Transverse colon (tissue), 4 donors: Measurements from ENCODE around the gene ZRANB3. TPM values are rescaled to one million over a fixed set of nuclear protein-coding genes. Genes with fewer than 3 reads are reported as not detected.

Experiments used
- DNase-seq: peaks from one replicate; pipeline ENCODE4 v3.0.0-alpha.2; 2019
- H3K27ac ChIP-seq, 4 donors: fragments of 200-600 bp; sonication (generic); 2 replicates each; pipeline ENCODE4 v1.5.1; 2016 to 2018; ENCODE audit warnings: inconsistent platforms in 4 of 4
- H3K27me3 ChIP-seq: fragments of 200-600 bp; sonication (generic); 2 replicates; pipeline ENCODE4 v1.5.1; 2017; ENCODE audit warnings: inconsistent platforms
- H3K36me3 ChIP-seq, 4 donors: fragments of 200-600 bp; sonication (generic); 2 replicates each; pipeline ENCODE4 v1.5.1; 2017 to 2019; ENCODE audit warnings: inconsistent platforms in 4 of 4
- H3K4me1 ChIP-seq, 4 donors: fragments of 200-600 bp; sonication (generic); 2 replicates each; pipeline ENCODE4 v1.5.1; 2017 to 2020; ENCODE audit warnings: inconsistent platforms in 4 of 4
- H3K4me3 ChIP-seq, 4 donors: fragments of 200-600 bp; sonication (generic); 1 replicate in 1 of 4; 2 replicates in 3 of 4; pipeline versions ENCODE4 v1.5.1 to v1.6.1; 2017 to 2019; ENCODE audit warnings: inconsistent platforms in 4 of 4
- H3K9me3 ChIP-seq, 2 donors: fragments of 200-600 bp; sonication (generic); 2 replicates each; pipeline ENCODE4 v1.5.1; 2017 to 2019; ENCODE audit warnings: inconsistent platforms in 2 of 2
- EP300 ChIP-seq: sonication (generic); formaldehyde crosslinking; IDR thresholded peaks from one replicate; pipeline ENCODE4 v1.6.1; 2017; ENCODE audit warnings: antibody characterized with exemption, low read depth
- POLR2A ChIP-seq: fragments of 450-650 bp; IDR thresholded peaks from one replicate; pipeline ENCODE4 v1.6.1; 2016; ENCODE audit warnings: antibody characterized with exemption, mild to moderate bottlenecking, moderate library complexity
- POLR2AphosphoS5 ChIP-seq, 3 donors: sonication (generic); formaldehyde crosslinking; IDR thresholded peaks; one replicate each; pipeline ENCODE4 v1.6.1; 2016; ENCODE audit warnings: antibody characterized with exemption in 3 of 3
- WGBS, 2 donors: methylation state at CpG; one replicate each; pipeline ENCODE4 v1.1.5; 2018; ENCODE audit warnings: low coverage in 1 of 2; 5-methylcytosine and 5-hydroxymethylcytosine counted together
- in situ Hi-C, 4 donors: fragments of 200-750 bp; cut with MboI; loops; one replicate each; pipeline versions ENCODE4 v1.15.0 to v1.15.1; 2017; ENCODE audit warnings: low sequenced_read_pairs in 3 of 4, low pct_ligation_motif_present in 1 of 4, low pct_unique_long_range_greater_than_20kb in 1 of 4
- intact Hi-C: fragments of 100-400 bp; cut with DNase I; formaldehyde crosslinking; loops from one replicate; pipeline ENCODE4 v1.15.1; 2023; ENCODE audit warnings: low total_unique reads
- total RNA-seq, 4 donors: library from RNA; depleted of rRNA; stranded (reverse); fragments of >200 nt; gene quantifications; one replicate each; pipeline ENCODE4 v1.1.0, GENCODE V29; 2016
- TF ChIP-seq, protein P1 (sequence below), 5 experiments: fragments of 200-600 bp in 3 of 5; fragments of 450-650 bp in 2 of 5; sonication (generic) in 3 of 5; IDR thresholded peaks; 1 replicate in 2 of 5; 2 replicates in 3 of 5; pipeline ENCODE4 v1.5.1; 2016 to 2017; ENCODE audit warnings: antibody characterized with exemption in 5 of 5, inconsistent platforms in 3 of 5, mild to moderate bottlenecking in 2 of 5, moderate library complexity in 1 of 5

ZRANB3 gene
- total RNA-seq, 4 donors from 2014 or later, result 0.37 to 3.0 (median 1.6) TPM

DNA sequence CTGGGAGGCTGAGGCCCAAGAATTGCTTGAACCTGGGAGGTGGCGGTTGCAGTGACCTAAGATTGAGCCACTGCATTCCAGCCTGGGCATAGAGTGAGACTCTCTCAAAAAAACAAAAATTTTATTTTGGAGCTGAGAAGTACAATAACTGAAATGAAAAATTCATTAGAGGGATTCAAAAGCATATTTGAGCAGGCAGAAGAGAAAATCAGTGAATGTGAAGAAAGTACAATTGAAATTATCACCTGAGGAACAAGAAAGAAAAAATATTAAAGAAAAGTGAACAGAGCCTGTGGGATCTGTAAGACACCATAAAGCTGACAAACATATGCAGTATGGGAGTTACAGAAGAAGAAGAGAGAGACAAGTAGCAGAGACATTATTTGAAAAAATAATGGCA is 341.9 kb downstream of the ZRANB3 start:
- in situ Hi-C loops, result no loop called here

GRCh38 chr2:135187270-135187669 is 343.7 kb downstream of the ZRANB3 start:
- in situ Hi-C loops, result no loop called here
- Histone ChIP-seq H3K4me3 (no peak overlapping the region), H3K4me1 (no peaks in the 10 kb centered on the region), H3K27me3 (no peaks in the 10 kb centered on the region), H3K36me3 (no peaks in the 10 kb centered on the region), H3K9me3 (peaks cover 0 to 14% of the 10 kb centered on the region in 2 donors), H3K27ac (no peak overlapping the region)
- TF ChIP-seq POLR2A, result no peak
- no peak for TF ChIP-seq POLR2AphosphoS5 (IDR thresholded peaks at IDR 0.05)
- TF ChIP-seq EP300, result no peak
- TF ChIP-seq, protein P1, sequence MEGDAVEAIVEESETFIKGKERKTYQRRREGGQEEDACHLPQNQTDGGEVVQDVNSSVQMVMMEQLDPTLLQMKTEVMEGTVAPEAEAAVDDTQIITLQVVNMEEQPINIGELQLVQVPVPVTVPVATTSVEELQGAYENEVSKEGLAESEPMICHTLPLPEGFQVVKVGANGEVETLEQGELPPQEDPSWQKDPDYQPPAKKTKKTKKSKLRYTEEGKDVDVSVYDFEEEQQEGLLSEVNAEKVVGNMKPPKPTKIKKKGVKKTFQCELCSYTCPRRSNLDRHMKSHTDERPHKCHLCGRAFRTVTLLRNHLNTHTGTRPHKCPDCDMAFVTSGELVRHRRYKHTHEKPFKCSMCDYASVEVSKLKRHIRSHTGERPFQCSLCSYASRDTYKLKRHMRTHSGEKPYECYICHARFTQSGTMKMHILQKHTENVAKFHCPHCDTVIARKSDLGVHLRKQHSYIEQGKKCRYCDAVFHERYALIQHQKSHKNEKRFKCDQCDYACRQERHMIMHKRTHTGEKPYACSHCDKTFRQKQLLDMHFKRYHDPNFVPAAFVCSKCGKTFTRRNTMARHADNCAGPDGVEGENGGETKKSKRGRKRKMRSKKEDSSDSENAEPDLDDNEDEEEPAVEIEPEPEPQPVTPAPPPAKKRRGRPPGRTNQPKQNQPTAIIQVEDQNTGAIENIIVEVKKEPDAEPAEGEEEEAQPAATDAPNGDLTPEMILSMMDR (IDR thresholded peaks at IDR 0.05), result no peak
- 91 to 100% methylated on average over 2 to 3 of the region's 3 CpGs for WGBS, 2 donors
- DNase-seq, result no peak
- intact Hi-C loops, result no loop called here

More for the DNA sequence above, 341.9 kb downstream of the ZRANB3 start:
- intact Hi-C loops, result no loop called here
- H3K4me1 ChIP-seq, result no peaks in the 10 kb centered on the region
- WGBS, 2 donors, result 96 to 100% methylated on average over 1 of the region's 1 CpG
- H3K4me3 ChIP-seq, result no peak overlapping the region
- H3K27ac ChIP-seq, result no peak overlapping the region
- DNase-seq, result no peak
- H3K27me3 ChIP-seq, result no peaks in the 10 kb centered on the region
- no peaks in the 10 kb centered on the region for H3K36me3 ChIP-seq
- TF ChIP-seq EP300 (no peak), POLR2A (no peak), POLR2AphosphoS5 (IDR thresholded peaks at IDR 0.05) (no peak)
- TF ChIP-seq, protein P1 (IDR thresholded peaks at IDR 0.05), result no peak
- H3K9me3 ChIP-seq, result peaks cover 0 to 14% of the 10 kb centered on the region in 2 donors

GRCh38 chr2:135186054-135186453 is 345.0 kb downstream of the ZRANB3 start:
- Histone ChIP-seq H3K27me3 (no peaks in the 10 kb centered on the region), H3K4me1 (no peaks in the 10 kb centered on the region), H3K36me3 (no peaks in the 10 kb centered on the region), H3K9me3 (peaks cover 0 to 14% of the 10 kb centered on the region in 2 donors), H3K4me3 (no peak overlapping the region), H3K27ac (no peak overlapping the region)
- in situ Hi-C loops, result no loop called here
- intact Hi-C loops, result no loop called here
- no peak for DNase-seq
- WGBS, 2 donors, result 95 to 100% methylated on average over 1 to 5 of the region's 5 CpGs
- TF ChIP-seq, protein P1 (IDR thresholded peaks at IDR 0.05), result no peak
- TF ChIP-seq POLR2A (no peak), POLR2AphosphoS5 (IDR thresholded peaks at IDR 0.05) (no peak), EP300 (no peak)

- no peaks in the 10 kb centered on the region for H3K4me1 ChIP-seq
- H3K9me3 ChIP-seq, result peaks cover 0 to 5% of the 10 kb centered on the region in 2 donors
- no peaks in the 10 kb centered on the region for H3K27me3 ChIP-seq
- no peak overlapping the region for H3K27ac ChIP-seq
- no peak overlapping the region for H3K4me3 ChIP-seq
- TF ChIP-seq POLR2A (no peak), EP300 (no peak), POLR2AphosphoS5 (IDR thresholded peaks at IDR 0.05) (no peak)
- TF ChIP-seq, protein P1 (IDR thresholded peaks at IDR 0.05), result no peak
- intact Hi-C loops, result no loop called here
- no peaks in the 10 kb centered on the region for H3K36me3 ChIP-seq
- DNase-seq, result no peak
- in situ Hi-C loops, result no loop called here
- WGBS, 2 donors, result 88% methylated on average over 1 of the region's 1 CpG; no CpG with 5 or more reads in 1 of the 2 donors
Observed at GRCh38 chr2:135183822-135184221, 347.2 kb downstream of the ZRANB3 start.
